Measurements from ENCODE around the gene KLK12. TPM values are rescaled to one million over a fixed set of nuclear protein-coding genes. Genes with fewer than 3 reads are reported as not detected.

The KLK12 gene, protein sequence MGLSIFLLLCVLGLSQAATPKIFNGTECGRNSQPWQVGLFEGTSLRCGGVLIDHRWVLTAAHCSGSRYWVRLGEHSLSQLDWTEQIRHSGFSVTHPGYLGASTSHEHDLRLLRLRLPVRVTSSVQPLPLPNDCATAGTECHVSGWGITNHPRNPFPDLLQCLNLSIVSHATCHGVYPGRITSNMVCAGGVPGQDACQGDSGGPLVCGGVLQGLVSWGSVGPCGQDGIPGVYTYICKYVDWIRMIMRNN
- not detected for total RNA-seq

DNA sequence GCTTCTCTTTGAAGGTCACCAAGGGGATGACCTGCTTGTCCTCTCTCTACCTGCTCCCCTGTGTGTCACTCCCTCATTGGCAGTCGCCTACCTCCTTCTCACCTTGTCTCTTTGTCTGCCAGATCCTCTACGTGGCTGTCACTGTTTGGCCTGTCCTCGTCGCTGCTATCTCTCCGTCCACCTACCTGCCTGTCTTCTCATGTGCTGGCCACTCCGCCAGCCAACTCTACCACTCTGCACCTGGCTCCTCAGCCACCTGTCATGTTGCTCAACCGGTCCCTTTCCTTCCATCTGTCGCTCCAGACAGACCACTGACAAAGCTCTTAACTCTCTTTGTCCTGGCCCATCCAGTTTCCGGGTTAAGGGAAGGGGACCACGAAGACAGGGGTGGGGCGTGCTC lies at the start of gene KLK12:
KLK12 (minus strand) TSS at position 299 of the 400 bp plus-strand sequence. CDS start 381 bp downstream, outside the sequence.
- Mint-ChIP-seq H3K36me3 (ENCODE audit: low read depth) (no peaks in the 10 kb centered on the region), H3K9me3 (ENCODE audit: low read depth) (no peaks in the 10 kb centered on the region), H3K4me3 (no peak within 1 kb of the TSS), H3K27me3 (peaks cover 11% of the 10 kb centered on the region), H3K27ac (no peak within 1 kb of the TSS), H3K4me1 (no peaks in the 10 kb centered on the region)
- CTCF ChIA-PET: no interaction called here
- ATAC-seq (no peak), DNase-seq (no peak)
- POLR2A ChIA-PET: no interaction called here
- intact Hi-C loops (cut with DNase I, micrococcal nuclease): no loop called here

DNA sequence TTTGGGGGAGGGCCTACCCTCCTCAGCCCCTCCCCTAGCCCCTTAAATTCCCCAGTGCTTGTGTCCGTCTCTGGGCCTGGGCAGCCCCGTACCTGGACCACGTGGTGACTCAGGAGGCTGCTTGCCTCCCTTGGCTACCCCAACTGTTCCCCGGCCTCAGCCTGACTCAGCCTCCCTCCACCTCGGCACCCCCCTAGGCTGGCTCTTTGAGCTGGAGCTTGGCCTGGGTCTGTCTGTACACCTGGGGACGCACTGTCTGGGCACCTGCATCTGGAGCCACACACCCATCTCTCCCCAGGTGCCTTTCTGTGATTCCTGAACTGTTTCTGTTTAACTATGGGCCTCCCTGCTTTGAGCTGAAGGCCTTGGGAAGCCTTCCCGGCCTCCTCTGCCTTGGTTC lies 49.7 kb upstream of the KLK12 start:
- peaks cover 7% of the 10 kb centered on the region for H3K27me3 Mint-ChIP-seq
- no peaks in the 10 kb centered on the region for H3K4me1 Mint-ChIP-seq
- CTCF ChIA-PET: interaction anchor here (0.5 to 0.7 kb wide), 2 partner anchors 32 to 35 kb away, joined by 3 read pairs; no protein-coding TSS in a partner anchor
- intact Hi-C loops (cut with DNase I, micrococcal nuclease): no loop called here
- no peak for ATAC-seq
- H3K4me3 Mint-ChIP-seq: no peak overlapping the region
- no peak for DNase-seq
- no peak overlapping the region for H3K27ac Mint-ChIP-seq
- H3K9me3 Mint-ChIP-seq (ENCODE audit: low read depth): no peaks in the 10 kb centered on the region
- POLR2A ChIA-PET: no interaction called here
- H3K36me3 Mint-ChIP-seq (ENCODE audit: low read depth): no peaks in the 10 kb centered on the region

DNA sequence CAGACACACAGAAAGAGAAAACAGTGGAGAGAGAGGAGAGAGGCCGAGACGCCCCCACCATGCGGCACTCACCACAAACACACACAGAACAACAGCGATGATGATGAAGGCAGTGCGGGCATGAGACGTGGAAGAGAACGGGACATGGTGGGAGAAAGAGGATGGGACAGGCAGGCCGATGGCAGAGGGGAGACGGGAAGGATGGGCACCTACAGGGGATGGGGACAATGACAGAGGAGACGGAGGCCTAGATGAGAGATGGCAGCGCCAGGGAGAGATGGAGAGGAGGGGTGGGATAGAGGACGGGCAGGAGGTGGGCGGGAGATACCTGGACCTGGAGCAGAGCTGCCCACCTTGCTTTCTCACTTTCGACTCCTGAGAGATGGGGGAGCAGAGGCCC lies 49.0 kb upstream of the KLK12 start:
- DNase-seq (no peak), ATAC-seq (no peak)
- CTCF ChIA-PET: no interaction called here
- H3K27ac Mint-ChIP-seq: no peak overlapping the region
- no peak overlapping the region for H3K4me3 Mint-ChIP-seq
- no peaks in the 10 kb centered on the region for H3K9me3 Mint-ChIP-seq (ENCODE audit: low read depth)
- no peaks in the 10 kb centered on the region for H3K36me3 Mint-ChIP-seq (ENCODE audit: low read depth)
- POLR2A ChIA-PET: no interaction called here
- intact Hi-C loops (cut with DNase I, micrococcal nuclease): no loop called here
- no peaks in the 10 kb centered on the region for H3K4me1 Mint-ChIP-seq
- H3K27me3 Mint-ChIP-seq: peaks cover 7% of the 10 kb centered on the region

DNA sequence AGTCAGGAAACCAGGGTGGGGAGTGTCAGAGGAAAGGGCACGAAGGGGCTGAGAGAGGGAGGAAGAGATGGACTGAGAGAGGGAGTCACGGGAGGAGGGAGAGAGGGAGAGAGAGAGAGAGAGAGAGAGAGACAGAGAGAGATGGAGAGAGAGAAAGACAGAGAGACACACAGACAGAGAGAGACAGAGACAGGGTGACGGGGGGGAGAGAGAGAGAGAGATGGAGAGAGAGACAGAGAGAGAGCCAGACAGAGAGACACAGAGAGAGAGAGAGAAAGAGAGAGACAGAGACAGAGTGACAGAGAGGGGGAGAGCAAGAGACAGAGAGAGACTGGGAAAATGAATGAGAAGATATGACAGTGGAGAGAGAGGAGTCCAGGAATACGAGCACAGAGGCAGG lies 48.4 kb upstream of the KLK12 start:
- H3K4me1 Mint-ChIP-seq: no peaks in the 10 kb centered on the region
- H3K27me3 Mint-ChIP-seq: peaks cover 7% of the 10 kb centered on the region
- H3K36me3 Mint-ChIP-seq (ENCODE audit: low read depth): no peaks in the 10 kb centered on the region
- H3K9me3 Mint-ChIP-seq (ENCODE audit: low read depth): no peaks in the 10 kb centered on the region
- ChIA-PET POLR2A (no interaction called here), CTCF (no interaction called here)
- DNase-seq: no peak
- H3K27ac Mint-ChIP-seq: no peak overlapping the region
- no peak for ATAC-seq
- intact Hi-C loops (cut with DNase I, micrococcal nuclease): no loop called here
- no peak overlapping the region for H3K4me3 Mint-ChIP-seq

DNA sequence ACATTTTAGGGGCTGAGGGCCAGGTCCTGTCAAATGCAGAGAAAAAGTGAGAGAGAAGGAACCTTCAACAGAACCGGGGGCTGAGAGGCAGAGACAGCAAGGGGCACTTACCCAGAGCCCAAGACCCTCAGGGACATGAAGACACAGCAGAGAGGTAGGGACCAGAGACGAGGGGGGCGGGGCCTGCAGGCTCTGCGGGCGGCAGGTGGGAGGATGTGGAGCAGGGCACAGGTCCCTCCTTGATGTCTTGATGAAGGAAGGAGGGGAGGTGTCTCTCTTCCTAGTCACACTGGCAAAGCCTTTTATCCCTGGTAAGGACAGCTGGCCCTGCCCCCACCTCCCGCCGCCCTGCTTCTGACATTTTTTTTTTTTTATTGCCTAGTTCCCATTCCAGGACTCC lies 47.8 kb upstream of the KLK12 start, which contains the start of gene KLK14:
KLK14 (minus strand) TSS at position 277 of the 400 bp plus-strand sequence; CDS start at position 4, 273 bp downstream.
- DNase-seq: no peak
- ChIA-PET POLR2A (no interaction called here), CTCF (no interaction called here)
- intact Hi-C loops (cut with DNase I, micrococcal nuclease): no loop called here
- Mint-ChIP-seq H3K27me3 (peaks cover 7% of the 10 kb centered on the region), H3K9me3 (ENCODE audit: low read depth) (no peaks in the 10 kb centered on the region), H3K27ac (no peak within 1 kb of the TSS), H3K36me3 (ENCODE audit: low read depth) (no peaks in the 10 kb centered on the region), H3K4me3 (no peak within 1 kb of the TSS), H3K4me1 (no peaks in the 10 kb centered on the region)
- no peak for ATAC-seq

DNA sequence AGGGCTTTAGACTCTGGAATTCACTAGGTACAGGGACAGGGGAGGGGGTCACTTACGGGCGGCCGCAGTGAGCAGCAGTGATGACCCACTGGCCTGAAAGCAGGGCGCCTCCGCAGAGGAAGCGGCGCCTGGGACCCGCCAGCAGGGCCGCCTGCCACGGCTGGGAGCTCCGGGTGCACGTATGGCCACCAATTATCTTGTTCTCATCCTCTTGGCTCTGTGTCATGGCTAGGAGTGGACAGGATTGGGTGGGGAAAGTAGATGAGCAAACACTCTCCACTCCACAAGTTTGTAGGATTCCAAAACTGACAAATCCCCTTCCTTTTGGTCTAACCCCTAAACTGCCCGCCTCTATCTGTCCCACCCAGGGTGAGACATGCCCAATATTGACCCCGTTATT lies 46.7 kb upstream of the KLK12 start:
- H3K27ac Mint-ChIP-seq: no peak overlapping the region
- intact Hi-C loops (cut with DNase I, micrococcal nuclease): no loop called here
- no peak for ATAC-seq
- POLR2A ChIA-PET: no interaction called here
- no peaks in the 10 kb centered on the region for H3K9me3 Mint-ChIP-seq (ENCODE audit: low read depth)
- H3K36me3 Mint-ChIP-seq (ENCODE audit: low read depth): no peaks in the 10 kb centered on the region
- H3K4me1 Mint-ChIP-seq: no peaks in the 10 kb centered on the region
- H3K27me3 Mint-ChIP-seq: peaks cover 7% of the 10 kb centered on the region
- no peak overlapping the region for H3K4me3 Mint-ChIP-seq
- DNase-seq: no peak
- CTCF ChIA-PET: interaction anchor here (1.1 kb wide), 1 partner anchor 159 kb away, joined by 3 read pairs; no protein-coding TSS in a partner anchor

DNA sequence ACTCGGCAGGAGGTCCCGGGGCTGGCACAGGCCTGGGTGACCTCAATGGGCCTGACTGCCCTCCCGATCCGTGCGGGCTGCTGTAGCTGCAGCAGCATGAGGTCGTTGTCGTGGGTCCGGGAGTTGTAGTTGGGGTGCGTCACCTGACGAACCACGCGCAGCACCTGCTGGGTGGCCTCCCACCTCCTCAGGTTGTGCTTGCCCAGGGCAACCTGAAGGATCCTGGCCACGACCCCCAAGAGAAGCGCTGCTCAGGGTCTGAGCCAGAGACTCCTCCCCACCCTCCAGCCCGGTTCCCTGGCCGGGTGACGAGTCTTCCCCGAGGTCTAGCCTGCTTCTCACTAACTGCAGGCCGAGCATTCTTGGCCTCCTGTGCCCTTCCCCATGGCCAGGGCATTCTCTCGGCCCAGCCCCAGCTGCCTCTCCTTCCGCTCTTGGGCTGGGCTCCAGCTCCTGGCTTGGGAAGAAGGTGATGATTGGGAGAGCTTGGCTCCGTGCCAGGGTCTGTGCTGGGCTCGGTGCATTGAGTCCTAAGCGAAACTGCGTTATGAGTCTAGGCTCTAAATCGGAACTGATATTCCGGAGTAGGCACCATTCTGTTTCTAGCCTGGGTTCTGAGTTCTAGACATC lies 44.8 kb upstream of the KLK12 start:
- Mint-ChIP-seq H3K9me3 (ENCODE audit: low read depth) (no peaks in the 10 kb centered on the region), H3K27ac (no peak overlapping the region), H3K27me3 (peaks cover 10% of the 10 kb centered on the region), H3K4me1 (no peaks in the 10 kb centered on the region), H3K4me3 (no peak overlapping the region), H3K36me3 (ENCODE audit: low read depth) (no peaks in the 10 kb centered on the region)
- ChIA-PET CTCF (interaction anchor here (0.6 kb wide), 1 partner anchor 52 kb away, joined by 3 read pairs; no protein-coding TSS in a partner anchor), POLR2A (no interaction called here)
- ATAC-seq: no peak
- DNase-seq: no peak
- intact Hi-C loops (cut with DNase I, micrococcal nuclease): no loop called here

DNA sequence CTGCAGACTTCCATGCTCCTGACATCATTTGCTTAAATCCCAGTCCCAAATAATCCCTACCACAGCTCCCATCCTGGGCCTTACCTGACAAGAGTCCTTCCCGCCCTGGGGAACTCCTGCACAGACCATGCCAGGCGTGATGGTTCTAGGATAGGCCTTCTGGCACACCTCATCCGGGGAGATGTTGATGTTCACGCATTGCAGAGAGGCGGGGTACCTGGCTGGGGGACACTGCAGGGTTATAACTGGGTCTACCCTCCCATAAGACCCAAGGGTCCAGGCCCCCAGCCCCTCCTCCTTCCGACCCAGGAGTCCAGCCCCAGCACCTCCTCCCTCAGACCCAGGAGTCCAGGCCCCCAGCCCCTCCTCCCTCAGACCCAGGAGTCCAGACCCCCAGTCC lies 43.9 kb upstream of the KLK12 start:
- Mint-ChIP-seq H3K27me3 (peaks cover 16% of the 10 kb centered on the region), H3K4me1 (no peaks in the 10 kb centered on the region), H3K36me3 (ENCODE audit: low read depth) (no peaks in the 10 kb centered on the region), H3K9me3 (ENCODE audit: low read depth) (peaks cover 6% of the 10 kb centered on the region), H3K4me3 (no peak overlapping the region), H3K27ac (no peak overlapping the region)
- intact Hi-C loops (cut with DNase I, micrococcal nuclease): no loop called here
- ChIA-PET POLR2A (no interaction called here), CTCF (no interaction called here)
- DNase-seq (no peak), ATAC-seq (no peak)

DNA sequence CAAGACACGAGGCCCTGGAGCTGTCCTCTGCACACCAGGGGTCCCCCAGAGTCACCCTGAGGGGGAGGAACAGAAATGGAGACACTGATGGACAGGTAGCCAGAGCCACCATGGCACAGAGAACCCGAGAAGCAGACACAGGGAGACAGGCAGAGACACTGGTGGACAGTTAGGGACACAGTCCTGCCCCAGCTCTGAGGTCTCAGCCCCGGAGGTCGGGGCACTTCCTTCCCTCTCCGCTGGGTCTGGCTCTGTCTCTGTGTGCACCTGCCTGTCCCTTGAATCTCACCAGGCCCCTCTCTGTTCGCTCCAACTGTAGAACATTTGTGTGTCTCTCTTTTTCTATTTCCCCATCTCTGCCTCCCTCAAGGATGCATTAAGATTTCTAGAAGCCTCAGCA lies 43.3 kb upstream of the KLK12 start:
- no peak for ATAC-seq
- peaks cover 13% of the 10 kb centered on the region for H3K27me3 Mint-ChIP-seq
- H3K36me3 Mint-ChIP-seq (ENCODE audit: low read depth): no peaks in the 10 kb centered on the region
- POLR2A ChIA-PET: no interaction called here
- intact Hi-C loops (cut with DNase I, micrococcal nuclease): no loop called here
- no peak overlapping the region for H3K4me3 Mint-ChIP-seq
- DNase-seq: no peak
- H3K4me1 Mint-ChIP-seq: no peaks in the 10 kb centered on the region
- peaks cover 10% of the 10 kb centered on the region for H3K9me3 Mint-ChIP-seq (ENCODE audit: low read depth)
- no peak overlapping the region for H3K27ac Mint-ChIP-seq
- CTCF ChIA-PET: no interaction called here

DNA sequence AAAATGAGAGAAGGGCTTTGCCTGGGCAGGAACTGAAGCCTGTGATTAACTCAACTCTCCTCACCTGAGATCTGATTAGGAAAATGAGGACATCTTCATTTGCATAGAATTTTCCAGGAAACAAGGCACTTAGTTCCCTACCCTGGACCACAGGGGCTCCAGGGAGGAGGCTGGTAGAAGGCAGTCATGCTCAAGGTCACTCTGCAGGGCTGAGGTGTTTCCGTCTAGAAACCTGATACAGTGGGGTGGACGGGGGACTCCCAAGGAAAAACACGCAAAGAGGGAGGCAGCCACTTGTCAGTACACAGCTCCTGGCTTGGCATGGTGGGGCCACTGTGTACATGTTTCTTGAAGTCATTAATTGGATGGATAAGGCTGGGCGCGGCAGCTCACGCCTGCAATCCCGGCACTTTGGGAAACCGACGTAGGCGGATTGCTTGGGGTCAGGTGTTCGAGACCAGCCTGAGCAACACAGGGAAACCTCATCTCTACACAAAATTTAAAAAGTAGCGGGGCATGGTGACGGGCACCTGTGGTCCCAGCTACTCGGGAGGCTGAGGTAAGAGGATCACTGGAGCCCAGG lies 41.9 kb upstream of the KLK12 start:
- DNase-seq (no peak), ATAC-seq (no peak)
- ChIA-PET POLR2A (no interaction called here), CTCF (no interaction called here)
- peaks cover 10% of the 10 kb centered on the region for H3K9me3 Mint-ChIP-seq (ENCODE audit: low read depth)
- H3K36me3 Mint-ChIP-seq (ENCODE audit: low read depth): no peaks in the 10 kb centered on the region
- peaks cover 12% of the 10 kb centered on the region for H3K27me3 Mint-ChIP-seq
- H3K4me1 Mint-ChIP-seq: no peaks in the 10 kb centered on the region
- no peak overlapping the region for H3K4me3 Mint-ChIP-seq
- intact Hi-C loops (cut with DNase I, micrococcal nuclease): no loop called here
- no peak overlapping the region for H3K27ac Mint-ChIP-seq

DNA sequence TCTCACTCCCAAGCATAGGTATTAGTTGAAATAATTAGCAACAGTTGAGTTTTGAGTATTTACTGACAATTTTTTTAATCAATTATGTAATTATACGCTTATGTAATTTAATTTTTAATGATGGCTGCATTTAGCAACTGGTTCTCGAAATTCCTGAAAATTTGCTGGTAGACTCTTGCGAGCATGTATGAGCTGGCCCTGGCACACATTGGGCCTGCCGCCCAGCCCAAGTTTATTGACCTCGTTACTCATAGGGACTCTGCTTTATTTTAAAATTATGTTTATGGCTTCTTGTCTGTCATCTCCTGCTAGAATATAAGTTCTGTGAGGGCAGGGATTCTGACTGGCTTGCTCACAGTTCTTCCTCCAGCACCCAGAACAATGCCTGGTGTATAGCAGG lies 41.2 kb upstream of the KLK12 start:
- no peak for DNase-seq
- intact Hi-C loops (cut with DNase I, micrococcal nuclease): no loop called here
- Mint-ChIP-seq H3K4me3 (no peak overlapping the region), H3K36me3 (ENCODE audit: low read depth) (no peaks in the 10 kb centered on the region), H3K4me1 (no peaks in the 10 kb centered on the region), H3K27me3 (peaks cover 12% of the 10 kb centered on the region), H3K9me3 (ENCODE audit: low read depth) (peaks cover 10% of the 10 kb centered on the region), H3K27ac (no peak overlapping the region)
- CTCF ChIA-PET: no interaction called here
- POLR2A ChIA-PET: no interaction called here
- no peak for ATAC-seq

DNA sequence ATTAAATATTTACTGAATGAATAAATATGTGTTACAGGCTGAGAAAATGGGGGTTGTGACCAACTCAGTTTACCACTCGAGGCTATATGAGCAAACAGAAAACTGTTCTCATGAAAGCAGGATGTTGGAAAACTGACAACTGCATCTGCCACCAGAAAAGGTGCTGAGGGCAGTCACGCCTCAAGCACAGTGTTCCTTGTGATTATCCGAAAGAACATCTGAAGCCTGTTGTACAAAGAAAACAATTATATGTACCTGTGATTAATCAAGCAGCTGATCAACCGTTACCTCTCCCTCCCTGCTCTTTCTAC lies 36.2 kb upstream of the KLK12 start:
- CTCF ChIA-PET: no interaction called here
- Mint-ChIP-seq H3K27ac (no peak overlapping the region), H3K27me3 (peaks cover 24% of the 10 kb centered on the region), H3K4me1 (no peaks in the 10 kb centered on the region), H3K9me3 (ENCODE audit: low read depth) (peaks cover 10% of the 10 kb centered on the region), H3K4me3 (no peak overlapping the region), H3K36me3 (ENCODE audit: low read depth) (no peaks in the 10 kb centered on the region)
- intact Hi-C loops (cut with DNase I, micrococcal nuclease): no loop called here
- no peak for DNase-seq
- no peak for ATAC-seq
- POLR2A ChIA-PET: no interaction called here
